SH-SY5Y (cell line): ENCODE measurements around the gene MYL12B.
A peak's percentile ranks its signal among the peaks of the same experiment; 100 is the strongest.

Source experiments
- GATA2 ChIP-seq: IDR thresholded peaks from 2 replicates; pipeline ENCODE4 v1.6.1; 2011; ENCODE audit warnings: mild to moderate bottlenecking, low read depth, low read length
- GATA3 ChIP-seq: IDR thresholded peaks from 2 replicates; pipeline ENCODE4 v1.6.1; 2011; ENCODE audit warnings: low read depth, mild to moderate bottlenecking, low read length, moderate library complexity

Gene MYL12B

DNA sequence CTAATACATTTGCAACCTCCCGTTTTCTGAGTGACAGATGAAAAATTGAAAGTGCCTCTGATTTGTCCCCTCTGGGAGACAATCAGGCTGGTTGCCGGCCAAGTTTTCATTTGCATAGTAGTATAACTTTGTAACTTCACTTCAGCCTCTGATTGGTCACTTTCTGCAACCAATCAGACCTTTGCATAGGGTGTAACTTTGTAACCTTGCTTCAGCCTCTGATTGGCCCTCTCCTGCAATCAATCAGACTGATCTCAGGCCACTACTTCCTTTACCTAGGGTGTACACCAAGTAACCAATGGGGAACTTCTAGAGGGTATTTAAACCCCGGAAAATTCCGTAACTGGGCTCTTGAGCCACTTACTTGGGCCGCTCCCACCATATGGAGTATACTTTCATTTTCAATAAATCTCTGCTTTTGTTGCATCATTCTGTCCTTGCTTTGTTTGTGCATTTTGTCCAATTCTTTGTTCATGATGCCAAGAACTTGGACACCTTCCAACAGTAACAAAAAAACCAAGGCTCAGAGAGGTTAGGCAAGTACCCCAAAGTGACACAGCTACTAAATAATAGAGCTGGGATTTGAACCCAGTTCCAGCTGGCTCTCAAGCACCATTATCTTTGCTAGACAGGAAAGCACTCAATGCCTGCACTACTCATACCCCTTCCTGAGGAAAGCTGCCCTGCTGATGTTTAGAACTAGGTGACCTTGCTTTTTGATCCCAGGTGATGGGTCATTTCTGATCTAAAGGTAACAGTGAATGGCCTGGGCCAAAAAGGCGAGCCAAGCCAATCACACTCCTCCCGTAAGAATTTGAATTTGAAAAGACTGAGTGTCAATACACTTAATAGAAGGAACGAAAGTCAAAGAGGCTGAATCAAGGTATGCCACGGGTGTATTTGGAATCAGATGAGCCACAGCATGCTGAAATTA lies 31.3 kb upstream of the MYL12B start:
- no peak for TF ChIP-seq GATA2
- TF ChIP-seq GATA3: no peak

DNA sequence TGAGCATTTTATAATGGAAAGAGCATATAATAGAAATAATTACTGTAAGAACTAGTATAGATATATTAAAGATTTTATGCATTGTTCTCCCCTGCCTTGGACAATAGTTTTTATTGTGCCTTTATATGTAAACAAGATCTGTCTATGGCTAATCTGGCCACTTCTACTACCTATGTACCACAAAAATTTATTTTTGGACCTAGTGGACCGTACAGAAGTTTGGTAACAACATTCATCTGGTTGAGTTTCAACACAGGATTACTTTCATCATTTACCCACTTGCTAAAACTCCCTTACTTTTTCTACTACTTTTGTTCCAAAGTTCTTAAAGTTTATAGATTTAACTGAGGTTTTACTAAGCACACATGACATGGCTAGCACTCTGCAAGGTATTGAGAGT lies 28.9 kb upstream of the MYL12B start:
- no peak for TF ChIP-seq GATA3
- TF ChIP-seq GATA2: no peak

DNA sequence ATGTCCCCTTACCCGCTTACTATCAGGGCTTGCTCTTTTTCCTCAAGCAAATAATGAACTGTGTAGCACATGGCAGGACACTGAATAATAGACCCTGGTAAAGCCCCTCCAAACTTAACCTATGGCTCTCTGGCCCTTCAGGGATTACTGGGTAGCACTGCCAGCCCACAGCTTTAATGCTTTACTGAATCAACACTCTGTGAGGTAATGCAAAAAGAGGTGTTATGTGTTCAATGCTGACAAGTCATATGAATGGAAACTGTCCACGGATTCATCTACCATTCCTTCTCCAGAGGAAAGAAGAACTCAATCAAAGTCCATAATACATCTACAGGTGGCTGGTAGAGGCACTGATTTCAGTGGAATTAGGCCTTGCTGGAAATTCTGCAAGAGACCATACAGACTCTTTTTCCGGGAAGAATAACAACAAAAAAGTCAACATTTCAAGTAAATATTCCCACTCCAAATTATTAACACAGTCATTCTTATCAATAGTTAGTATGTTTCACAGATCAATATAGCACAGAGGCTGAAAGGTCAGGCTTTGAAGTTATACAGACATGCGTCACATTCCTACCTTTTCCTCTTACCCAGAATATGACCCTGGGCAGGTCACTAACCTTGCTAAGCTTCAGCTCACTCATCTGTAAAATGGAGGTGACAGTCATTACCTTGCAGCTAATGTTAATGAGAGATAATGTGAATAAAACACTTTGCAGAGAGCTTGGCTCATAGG lies 28.3 kb upstream of the MYL12B start:
- TF ChIP-seq GATA2 (no peak), GATA3 (no peak)

GRCh38 chr18:3234457-3234856 lies 27.5 kb upstream of the MYL12B start:
- TF ChIP-seq GATA2 (no peak), GATA3 (no peak)

DNA sequence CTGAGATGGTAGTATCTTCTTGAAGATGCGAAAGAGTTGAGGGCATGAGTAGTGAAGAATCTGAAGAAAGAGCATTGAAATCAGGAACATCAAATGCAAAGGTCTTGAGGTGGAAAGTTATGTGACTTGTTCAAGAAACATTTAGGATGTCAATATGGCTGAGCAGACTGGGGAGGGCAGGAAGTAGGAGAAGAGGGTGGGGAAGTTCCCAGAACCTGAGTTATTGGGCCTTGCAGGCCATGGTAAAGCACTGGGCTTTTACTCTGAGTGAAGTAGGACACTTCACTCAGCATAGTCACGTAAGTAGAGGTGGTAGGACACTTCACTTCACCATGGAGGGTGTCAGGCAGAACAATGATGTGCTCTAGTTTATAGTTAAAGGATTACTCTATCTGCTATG lies 26.1 kb upstream of the MYL12B start:
- TF ChIP-seq GATA3 (no peak), GATA2 (no peak)

DNA sequence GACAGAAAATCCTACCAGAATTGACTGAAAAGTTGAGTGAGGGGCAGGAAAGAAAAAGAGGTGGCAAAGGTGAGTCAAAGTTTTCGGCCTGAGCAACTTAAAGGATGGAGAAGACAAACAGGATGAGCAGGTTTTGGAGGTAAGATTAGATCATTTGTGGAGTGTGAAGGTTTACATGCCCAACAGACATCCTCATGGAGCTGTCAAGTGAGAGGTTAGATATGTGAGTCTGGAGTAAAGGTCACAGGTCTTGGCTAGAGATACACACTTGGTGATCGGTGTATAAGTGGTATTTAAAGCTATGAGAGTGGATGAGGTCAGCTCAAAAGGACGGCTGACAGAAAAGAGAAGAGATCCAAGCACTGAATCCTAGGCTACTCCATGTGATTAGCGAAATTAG lies 25.5 kb upstream of the MYL12B start:
- no peak for TF ChIP-seq GATA3
- TF ChIP-seq GATA2: no peak

DNA sequence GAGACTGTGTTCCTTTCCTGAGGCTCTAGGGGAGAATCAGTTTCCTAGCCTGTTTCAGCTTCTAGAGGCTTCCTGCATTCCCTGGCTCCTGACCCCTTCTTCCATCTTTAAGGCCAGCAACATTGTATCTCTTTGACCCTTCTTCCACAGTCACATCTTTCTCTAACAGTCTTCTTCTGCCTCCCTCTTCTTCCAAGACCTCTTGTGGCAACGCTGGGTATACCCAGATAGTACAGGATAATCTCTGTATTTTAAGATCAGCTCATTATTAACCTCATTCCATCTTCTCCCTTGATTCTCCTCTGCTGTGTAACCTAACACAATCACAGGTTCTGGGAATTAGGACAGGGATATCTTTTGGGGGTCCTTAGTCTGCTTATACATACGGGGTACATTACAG lies 23.2 kb upstream of the MYL12B start:
- TF ChIP-seq GATA2: no peak
- no peak for TF ChIP-seq GATA3

- TF ChIP-seq GATA2: no peak
- TF ChIP-seq GATA3: no peak
Measured at GRCh38 chr18:3245185-3245564, 16.8 kb upstream of the MYL12B start.

DNA sequence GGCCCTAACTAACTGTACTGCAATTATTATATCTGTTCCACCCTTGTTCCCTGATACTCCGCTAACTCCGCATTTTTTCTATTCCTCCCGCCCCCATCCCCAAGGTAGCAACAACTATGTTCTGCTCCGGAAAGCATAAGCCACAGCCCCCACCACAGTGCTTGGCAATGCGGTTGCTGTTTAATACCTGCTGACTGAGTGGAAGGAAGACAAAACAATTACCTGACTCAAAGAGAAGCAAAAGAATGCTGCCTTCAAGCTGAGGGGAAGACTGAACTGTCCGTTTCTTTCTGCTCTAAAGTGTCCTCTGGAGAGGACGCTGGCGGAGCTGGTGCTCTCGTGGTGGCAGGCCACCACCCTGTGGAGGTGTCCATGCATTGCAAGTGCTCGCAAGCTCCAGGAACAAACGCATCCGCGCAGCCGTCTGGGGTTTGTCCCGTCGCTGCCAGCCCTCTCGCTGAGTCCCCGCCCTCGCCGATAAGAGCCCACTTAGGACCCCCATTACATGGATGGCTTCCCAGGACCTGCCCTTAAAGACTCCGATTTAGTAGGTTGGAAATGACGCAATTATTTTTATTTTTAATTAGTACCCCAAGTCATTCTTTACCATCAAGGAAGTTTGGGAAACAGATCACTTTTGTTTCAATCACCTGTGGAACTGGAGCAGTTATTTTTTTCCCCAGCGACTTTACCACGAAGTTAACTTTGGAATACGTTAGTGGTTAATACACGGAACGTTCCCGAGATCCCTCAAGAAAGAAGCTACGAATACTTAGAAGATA lies 15.9 kb upstream of the MYL12B start:
- no peak for TF ChIP-seq GATA2
- no peak for TF ChIP-seq GATA3

DNA sequence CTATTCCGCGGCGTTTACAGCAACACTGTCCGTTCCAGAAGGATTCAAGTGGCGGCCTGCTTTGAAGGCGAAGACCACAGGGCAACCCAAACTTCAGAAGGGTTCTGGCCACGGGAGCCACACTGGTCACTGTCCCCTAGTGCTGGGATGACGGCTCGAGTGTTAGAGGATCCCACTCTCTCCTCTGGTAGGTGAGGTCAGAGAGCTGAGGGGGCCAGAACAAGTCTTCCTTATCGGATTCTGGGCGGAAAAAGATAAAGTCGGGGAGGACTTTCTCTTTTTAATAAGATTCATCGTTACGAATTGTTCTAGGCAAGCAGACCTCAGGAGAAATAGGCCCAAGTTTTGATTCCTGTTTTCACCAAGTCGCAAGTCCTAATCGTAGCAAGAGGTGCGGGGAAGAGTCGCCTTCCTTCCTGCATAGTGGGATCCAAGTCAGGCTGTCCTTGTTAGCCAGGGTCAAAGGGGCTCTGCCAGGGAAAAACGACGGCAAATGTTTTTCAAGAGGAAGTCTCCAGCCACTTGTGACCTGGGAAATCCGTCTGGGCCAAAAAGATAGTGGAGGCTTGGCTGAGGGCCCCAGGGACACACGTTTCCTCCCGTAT lies 15.2 kb upstream of the MYL12B start:
- TF ChIP-seq GATA2: no peak
- TF ChIP-seq GATA3: no peak

- peak; percentile 36; the same call in 1 of the 2 replicates for TF ChIP-seq GATA2
- TF ChIP-seq GATA3: no peak
Measured at GRCh38 chr18:3247240-3248061, 14.5 kb upstream of the MYL12B start, which contains the start of gene MYL12A. TSS of gene MYL12A (plus strand) at chr18:3247801. CDS start at chr18:3253248, 5,447 bp downstream.

DNA sequence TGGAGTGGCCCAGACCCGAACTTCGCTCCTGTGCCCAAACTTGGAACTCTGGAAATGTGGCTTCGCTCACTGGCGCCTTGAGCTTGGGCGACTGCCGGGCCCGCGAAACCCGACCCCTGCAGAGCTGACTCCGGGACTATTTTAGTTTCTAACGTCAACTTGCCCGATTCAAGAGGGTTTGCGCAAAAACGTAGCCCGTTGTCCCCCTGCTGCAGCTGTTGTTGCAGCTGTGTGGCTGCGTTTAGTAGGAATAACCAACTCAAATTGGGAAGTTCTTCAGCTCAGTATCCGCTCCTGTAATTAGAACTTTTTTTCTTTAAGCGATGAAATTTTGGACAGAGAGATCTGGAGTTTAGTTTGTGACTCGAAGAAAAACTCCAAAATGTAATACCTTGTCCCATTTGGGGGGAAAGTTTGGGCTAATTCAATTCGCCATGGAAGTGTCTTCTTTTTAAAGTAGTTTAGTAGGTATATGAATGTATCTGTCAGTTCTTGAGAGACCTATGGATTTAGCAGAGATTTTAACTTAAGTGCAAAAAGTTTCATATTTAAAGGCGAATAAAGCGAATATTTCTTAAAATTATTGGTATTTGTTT lies 13.8 kb upstream of the MYL12B start:
- TF ChIP-seq GATA3 (no peak), GATA2 (no peak)

- no peak for TF ChIP-seq GATA3
- TF ChIP-seq GATA2: no peak
Measured at GRCh38 chr18:3248658-3249359, 13.1 kb upstream of the MYL12B start.
